PC-9 (cell line): Measurements from ENCODE around the gene RASSF4. TPM values are rescaled to one million over a fixed set of nuclear protein-coding genes. Genes with fewer than 3 reads are reported as not detected.
A peak's percentile ranks its signal among the peaks of the same experiment; 100 is the strongest.

Experiments used
- BruUV-seq: library from RNA; stranded (reverse); fragments of 400-500 nt; replicated peaks from 2 replicates; lab custom pipeline; 2021; lab: Mats Ljungman, UMichigan
- CTCF ChIA-PET: fragments of 300-600 bp; sonication (Branson Sonifier 250); formaldehyde crosslinking; loops from one replicate; lab custom pipeline; 2022; ENCODE audit warnings: antibody characterized with exemption; lab: Charles Lee
- POLR2A ChIA-PET: fragments of 300-600 bp; sonication (Branson Sonifier 250); formaldehyde crosslinking; loops from one replicate; lab custom pipeline; 2022; ENCODE audit warnings: antibody characterized with exemption; ENCODE audit not compliant: unreplicated experiment; lab: Charles Lee
- DNase-seq, 2 experiments: peaks; one replicate each; pipeline versions ENCODE4 v3.0.0 to v3.0.0-alpha.2; 2015 to 2022; ENCODE audit warnings: mixed read lengths in 1 of 2
- H2AFZ ChIP-seq: fragments of 200-600 bp; sonication (generic); 2 replicates; pipeline ENCODE4 v1.8.1; 2017; ENCODE audit warnings: antibody characterized with exemption
- H3F3A ChIP-seq: fragments of 200-600 bp; sonication (generic); 2 replicates; pipeline ENCODE4 v1.8.1; 2017; ENCODE audit warnings: antibody characterized with exemption, mild to moderate bottlenecking, low read depth; ENCODE audit not compliant: insufficient read depth
- H3K27ac ChIP-seq: fragments of 200-600 bp; sonication (generic); 2 replicates; pipeline ENCODE4 v1.6.1; 2016; ENCODE audit warnings: mixed run types
- H3K27me3 ChIP-seq: fragments of 200-600 bp; sonication (generic); 2 replicates; pipeline ENCODE4 v1.6.1; 2016; ENCODE audit warnings: low read depth, mixed run types; ENCODE audit not compliant: insufficient read depth
- H3K36me3 ChIP-seq: fragments of 200-600 bp; sonication (generic); 2 replicates; pipeline ENCODE4 v1.6.1; 2016; ENCODE audit warnings: low read depth, mixed run types
- H3K4me1 ChIP-seq: fragments of 200-600 bp; sonication (generic); replicated peaks from 2 replicates; pipeline ENCODE4 v1.6.1; 2016; ENCODE audit warnings: mixed run types; ENCODE audit not compliant: insufficient read depth
- H3K4me2 ChIP-seq: fragments of 200-600 bp; sonication (generic); 2 replicates; pipeline ENCODE4 v1.6.1; 2017; ENCODE audit warnings: mixed run types
- H3K4me3 ChIP-seq: fragments of 200-600 bp; sonication (generic); 2 replicates; pipeline ENCODE4 v1.6.1; 2016; ENCODE audit warnings: mixed run types
- H3K79me2 ChIP-seq: fragments of 200-600 bp; sonication (generic); 2 replicates; pipeline ENCODE4 v1.6.1; 2017; ENCODE audit warnings: low read depth, mixed run types
- H3K9me2 ChIP-seq: fragments of 200-600 bp; sonication (generic); 2 replicates; pipeline ENCODE4 v1.8.1; 2017; ENCODE audit warnings: mild to moderate bottlenecking; ENCODE audit not compliant: insufficient read depth
- H3K9me3 ChIP-seq: fragments of 200-600 bp; sonication (generic); 2 replicates; pipeline ENCODE4 v1.8.1; 2016; ENCODE audit warnings: low read depth; ENCODE audit not compliant: insufficient read depth
- H4K20me1 ChIP-seq: fragments of 200-600 bp; sonication (generic); 2 replicates; pipeline ENCODE4 v1.8.1; 2017; ENCODE audit not compliant: insufficient read depth
- CTCF ChIP-seq: fragments of 200-600 bp; sonication (generic); conservative IDR thresholded peaks from 2 replicates; pipeline ENCODE4 v1.6.1; 2017; ENCODE audit warnings: mixed run types, antibody characterized with exemption, mild to moderate bottlenecking, moderate library complexity
- EZH2 ChIP-seq: fragments of 200-600 bp; sonication (generic); IDR thresholded peaks from 2 replicates; pipeline ENCODE4 v1.8.0; 2017; ENCODE audit warnings: antibody characterized with exemption, low read depth
- intact Hi-C: fragments of 100-400 bp; cut with micrococcal nuclease; formaldehyde crosslinking; loops from one replicate; pipeline ENCODE4 v1.10.0; 2022; ENCODE audit not compliant: unreplicated experiment
- total RNA-seq: library from RNA; stranded (reverse); gene quantifications from 2 replicates; pipeline ENCODE4 v1.2.3, GENCODE V29; 2021

The RASSF4 gene
- total RNA-seq, 1 experiment from 2014 or later: 6.5 TPM

- 0 out of 2 replicates have a peak, but pooled peaks cover 6% of the 10 kb centered on the region for H3K27me3 ChIP-seq
- no peaks in the 10 kb centered on the region for H3F3A ChIP-seq
- no peaks in the 10 kb centered on the region for H3K4me1 ChIP-seq
- no peak overlapping the region for H2AFZ ChIP-seq
- no peak overlapping the region for H3K4me3 ChIP-seq
- no peaks in the 10 kb centered on the region for H4K20me1 ChIP-seq
- no peaks in the 10 kb centered on the region for H3K9me3 ChIP-seq
- DNase-seq: no peak
- CTCF ChIA-PET: interaction anchor here (0.6 kb wide), 2 partner anchors 36 to 140 kb away, joined by 3 to 8 read pairs; no protein-coding TSS in a partner anchor
- H3K9me2 ChIP-seq: no peaks in the 10 kb centered on the region
- H3K4me2 ChIP-seq: no peak overlapping the region
- TF ChIP-seq CTCF (no peak), EZH2 (no peak)
- no TSS peak for BruUV-seq
- no peaks in the 10 kb centered on the region for H3K36me3 ChIP-seq
- H3K27ac ChIP-seq: no peak overlapping the region
- intact Hi-C loops: loop anchor here (1.0 to 2.0 kb wide), 4 partner anchors 42 to 303 kb away; partner anchors contain the start of gene ZNF22
- H3K79me2 ChIP-seq: no peaks in the 10 kb centered on the region
- POLR2A ChIA-PET: no interaction called here
Measured at GRCh38 chr10:44931621-44932516, 27.7 kb upstream of the RASSF4 start.

- Histone ChIP-seq H2AFZ (no peak overlapping the region), H3K9me2 (no peaks in the 10 kb centered on the region), H3K4me1 (no peaks in the 10 kb centered on the region), H3K79me2 (no peaks in the 10 kb centered on the region), H3K4me3 (no peak overlapping the region), H3F3A (no peaks in the 10 kb centered on the region), H3K27me3 (0 out of 2 replicates have a peak, but pooled peaks cover 6% of the 10 kb centered on the region), H3K27ac (no peak overlapping the region), H3K9me3 (no peaks in the 10 kb centered on the region), H4K20me1 (no peaks in the 10 kb centered on the region), H3K36me3 (no peaks in the 10 kb centered on the region), H3K4me2 (no peak overlapping the region)
- BruUV-seq: no TSS peak
- TF ChIP-seq EZH2: no peak
- peak; percentile 97 for TF ChIP-seq CTCF
- ChIA-PET CTCF (interaction anchor here (0.6 to 0.8 kb wide), 3 partner anchors 31 to 69 kb away, joined by 3 read pairs; no protein-coding TSS in a partner anchor), POLR2A (interaction anchor here (0.7 kb wide), 1 partner anchor 43 kb away, joined by 3 read pairs; no protein-coding TSS in a partner anchor)
- intact Hi-C loops: loop anchor here (1.0 to 2.0 kb wide), 4 partner anchors 42 to 302 kb away; partner anchors contain the start of gene ZNF22
- peak; percentile 52 to 86 for DNase-seq
Measured at GRCh38 chr10:44932517-44933450, 26.8 kb upstream of the RASSF4 start.
